Measurements from ENCODE around the gene SHOC2.

SHOC2 gene

DNA sequence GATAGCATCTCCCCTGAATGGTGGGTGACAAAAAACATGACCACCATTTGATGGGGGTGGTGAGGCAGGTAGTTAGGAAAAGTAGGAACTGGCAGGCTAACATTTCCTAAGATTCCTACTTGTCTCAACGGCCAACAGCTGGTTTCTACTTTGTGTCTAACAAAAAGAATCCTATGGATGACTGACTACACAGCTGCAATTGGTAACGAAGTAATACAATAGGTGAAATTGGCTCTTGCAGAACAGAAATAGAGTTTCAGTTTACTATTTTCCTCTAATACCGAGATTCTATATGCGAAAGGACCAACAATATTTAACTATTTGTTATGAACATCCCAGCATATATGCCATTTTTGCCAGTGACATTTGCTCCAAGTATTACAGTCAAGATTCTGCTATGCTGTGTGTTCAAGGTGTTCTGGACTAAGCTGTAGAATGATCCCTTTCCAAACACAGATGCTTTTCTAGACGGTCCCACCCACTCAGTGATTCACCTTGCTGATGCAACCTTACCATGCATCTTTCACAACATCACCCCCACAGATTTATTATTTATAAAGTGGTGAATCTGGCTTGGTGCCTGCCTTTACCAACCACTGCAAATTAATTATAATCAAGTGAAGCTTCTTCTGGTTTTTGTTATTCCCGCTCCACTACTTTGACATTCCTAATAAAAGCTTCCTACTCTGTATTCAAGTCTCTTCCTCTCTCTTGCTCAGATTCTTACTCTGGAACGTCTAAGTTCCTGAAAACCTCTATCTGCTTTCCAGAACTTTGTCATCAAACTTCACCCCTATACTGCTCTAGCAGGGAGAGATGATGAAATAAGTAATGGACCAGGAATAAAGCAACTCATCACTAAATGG, 17.2 kb upstream of the SHOC2 start:
- Histone ChIP-seq H3K79me2 (ENCODE audit: control insufficient read depth, insufficient read depth, low read length, poor library complexity) (no peaks in the 10 kb centered on the region), H3K27me3 (ENCODE audit: insufficient read depth, low read length) (no peaks in the 10 kb centered on the region), H3K4me2 (ENCODE audit: low read length) (no peak overlapping the region), H3K14ac (ENCODE audit: low read length) (no peak overlapping the region), H2BK5ac (ENCODE audit: low read depth, low read length, poor library complexity) (no peak overlapping the region), H4K91ac (ENCODE audit: low read depth, low read length) (no peak overlapping the region), H3K23ac (ENCODE audit: low read length) (no peak overlapping the region), H3K36me3 (ENCODE audit: control insufficient read depth in 1 of 2, insufficient read depth in 2 of 2, low read length in 2 of 2) (peaks cover 3 to 4% of the 10 kb centered on the region in 2 experiments), H3K4me3 (ENCODE audit: low read depth, low read length) (no peak overlapping the region), H2AFZ (ENCODE audit: insufficient read depth, low read length, poor library complexity) (no peak overlapping the region), H3K4ac (ENCODE audit: low read depth, low read length) (no peak overlapping the region), H3K27ac (ENCODE audit: low read depth, low read length) (no peak overlapping the region), H3K18ac (ENCODE audit: low read length) (no peak overlapping the region), H2BK12ac (ENCODE audit: low read length) (no peak overlapping the region), H2AK5ac (ENCODE audit: low read length) (no peak overlapping the region), H4K8ac (ENCODE audit: low read depth, low read length) (no peak overlapping the region), H2BK120ac (ENCODE audit: insufficient read depth, low read length, poor library complexity) (no peak overlapping the region), H4K12ac (ENCODE audit: low read depth, low read length) (no peak overlapping the region), H3K9ac (ENCODE audit: low read length) (no peak overlapping the region), H3K4me1 (ENCODE audit: control insufficient read depth in 1 of 2, insufficient read depth in 2 of 2, low read length in 2 of 2) (no peaks in the 10 kb centered on the region), H3K79me1 (ENCODE audit: low read length) (no peaks in the 10 kb centered on the region), H3K9me3 (ENCODE audit: insufficient read depth, low read depth, low read length) (no peaks in the 10 kb centered on the region)
- WGBS (ENCODE audit: extremely low coverage, insufficient coverage, insufficient read length): no CpG with 5 or more reads among the region's 7 CpGs
- peak; percentile 56 to 72 for DNase-seq

DNA sequence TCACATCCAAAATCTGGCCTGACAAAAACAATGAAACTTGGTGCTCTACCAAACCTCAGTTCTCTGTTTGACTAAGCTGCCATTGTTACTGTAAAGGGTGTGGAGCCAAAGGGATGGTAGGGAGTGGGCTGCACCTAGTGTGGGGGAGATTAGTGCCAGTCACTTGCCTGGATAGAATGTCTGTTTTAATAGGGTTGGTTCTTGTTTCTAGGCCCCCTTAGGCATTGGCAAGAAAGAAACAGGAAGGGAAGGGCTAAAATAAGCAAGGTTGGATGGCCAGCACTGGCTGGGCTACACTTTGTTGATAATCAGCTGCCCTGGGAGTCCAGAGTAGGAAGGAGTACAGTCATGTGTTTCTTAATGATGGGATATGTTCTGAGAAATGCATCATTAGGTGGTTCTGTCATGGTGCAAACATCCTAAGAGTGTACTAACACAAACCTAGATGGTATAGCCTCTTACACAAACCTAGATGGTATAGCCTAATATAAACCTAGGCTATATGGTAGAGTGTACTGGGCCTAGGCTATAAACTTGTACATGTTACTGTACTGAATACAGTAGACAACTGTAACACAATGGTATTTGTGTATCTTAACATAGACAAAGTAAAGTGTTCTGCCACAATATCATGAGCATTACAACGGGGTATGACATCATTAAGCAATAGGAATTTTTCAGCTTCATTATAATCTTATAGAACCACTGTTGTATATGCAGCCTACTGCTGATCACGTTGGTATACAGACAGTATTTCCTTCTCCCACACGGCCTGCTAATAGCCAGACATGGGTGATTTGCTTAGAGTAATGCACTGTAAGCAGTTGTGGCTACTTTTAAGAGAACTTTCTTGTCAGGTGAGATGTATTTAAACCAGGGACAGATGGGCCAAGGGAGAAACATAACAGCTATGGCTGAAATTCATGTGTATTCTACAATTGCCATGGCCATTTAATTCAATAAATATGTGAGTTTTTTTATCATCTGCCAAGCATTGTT, 15.8 kb upstream of the SHOC2 start:
- H3K79me2 ChIP-seq (ENCODE audit: control insufficient read depth, insufficient read depth, low read length, poor library complexity): no peaks in the 10 kb centered on the region
- H3K27ac ChIP-seq (ENCODE audit: low read depth, low read length): no peak overlapping the region
- no peak overlapping the region for H4K8ac ChIP-seq (ENCODE audit: low read depth, low read length)
- no peak overlapping the region for H3K9ac ChIP-seq (ENCODE audit: low read length)
- H2AK5ac ChIP-seq (ENCODE audit: low read length): no peak overlapping the region
- H3K4ac ChIP-seq (ENCODE audit: low read depth, low read length): no peak overlapping the region
- H3K79me1 ChIP-seq (ENCODE audit: low read length): no peaks in the 10 kb centered on the region
- H3K18ac ChIP-seq (ENCODE audit: low read length): no peak overlapping the region
- no CpG with 5 or more reads among the region's 3 CpGs for WGBS (ENCODE audit: extremely low coverage, insufficient coverage, insufficient read length)
- H3K36me3 ChIP-seq (ENCODE audit: control insufficient read depth in 1 of 2, insufficient read depth in 2 of 2, low read length in 2 of 2): peaks cover 2 to 3% of the 10 kb centered on the region in 2 experiments
- H4K12ac ChIP-seq (ENCODE audit: low read depth, low read length): no peak overlapping the region
- DNase-seq: peak in 1 of 2 donors; percentile 51
- H3K4me1 ChIP-seq (ENCODE audit: control insufficient read depth in 1 of 2, insufficient read depth in 2 of 2, low read length in 2 of 2): no peaks in the 10 kb centered on the region
- H3K14ac ChIP-seq (ENCODE audit: low read length): no peak overlapping the region
- H3K27me3 ChIP-seq (ENCODE audit: insufficient read depth, low read length): no peaks in the 10 kb centered on the region
- peak overlapping the region; percentile 17 for H3K23ac ChIP-seq (ENCODE audit: low read length)
- H2BK120ac ChIP-seq (ENCODE audit: insufficient read depth, low read length, poor library complexity): no peak overlapping the region
- H3K4me3 ChIP-seq (ENCODE audit: low read depth, low read length): no peak overlapping the region
- H2BK5ac ChIP-seq (ENCODE audit: low read depth, low read length, poor library complexity): no peak overlapping the region
- H3K4me2 ChIP-seq (ENCODE audit: low read length): no peak overlapping the region
- no peak overlapping the region for H2AFZ ChIP-seq (ENCODE audit: insufficient read depth, low read length, poor library complexity)
- no peaks in the 10 kb centered on the region for H3K9me3 ChIP-seq (ENCODE audit: insufficient read depth, low read depth, low read length)
- H4K91ac ChIP-seq (ENCODE audit: low read depth, low read length): no peak overlapping the region
- peak overlapping the region; percentile 61 for H2BK12ac ChIP-seq (ENCODE audit: low read length)

DNA sequence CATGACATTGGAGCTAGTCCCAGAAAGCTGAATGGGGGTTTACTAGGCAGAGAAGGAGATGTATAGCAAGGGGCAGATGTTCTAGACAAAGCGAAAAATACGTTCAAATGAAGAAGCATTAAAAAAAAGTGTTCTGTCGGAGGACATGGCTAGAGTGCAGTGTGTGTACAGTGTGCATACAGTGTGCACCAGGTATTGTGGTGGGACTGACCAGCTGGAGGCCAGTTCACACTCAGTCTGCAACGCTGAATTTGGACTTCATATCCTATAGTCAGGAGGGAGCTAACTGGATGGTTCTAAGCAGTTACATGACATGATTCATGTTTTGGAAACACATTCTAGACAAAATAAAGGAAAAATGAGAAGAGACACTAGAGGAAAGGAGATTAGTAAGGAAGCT, 9.3 kb upstream of the SHOC2 start:
- Histone ChIP-seq H3K4me3 (ENCODE audit: low read depth, low read length) (no peak overlapping the region), H2BK5ac (ENCODE audit: low read depth, low read length, poor library complexity) (no peak overlapping the region), H2BK120ac (ENCODE audit: insufficient read depth, low read length, poor library complexity) (no peak overlapping the region), H3K27me3 (ENCODE audit: insufficient read depth, low read length) (no peaks in the 10 kb centered on the region), H2AFZ (ENCODE audit: insufficient read depth, low read length, poor library complexity) (no peak overlapping the region), H3K79me2 (ENCODE audit: control insufficient read depth, insufficient read depth, low read length, poor library complexity) (no peaks in the 10 kb centered on the region), H2BK12ac (ENCODE audit: low read length) (no peak overlapping the region), H3K4ac (ENCODE audit: low read depth, low read length) (no peak overlapping the region), H3K27ac (ENCODE audit: low read depth, low read length) (no peak overlapping the region), H2AK5ac (ENCODE audit: low read length) (no peak overlapping the region), H3K14ac (ENCODE audit: low read length) (no peak overlapping the region), H4K91ac (ENCODE audit: low read depth, low read length) (no peak overlapping the region), H3K9me3 (ENCODE audit: insufficient read depth, low read depth, low read length) (no peaks in the 10 kb centered on the region), H3K4me2 (ENCODE audit: low read length) (no peak overlapping the region), H3K79me1 (ENCODE audit: low read length) (no peaks in the 10 kb centered on the region), H4K12ac (ENCODE audit: low read depth, low read length) (no peak overlapping the region), H3K18ac (ENCODE audit: low read length) (no peak overlapping the region), H4K8ac (ENCODE audit: low read depth, low read length) (no peak overlapping the region), H3K9ac (ENCODE audit: low read length) (no peak overlapping the region), H3K4me1 (ENCODE audit: control insufficient read depth in 1 of 2, insufficient read depth in 2 of 2, low read length in 2 of 2) (no peaks in the 10 kb centered on the region), H3K36me3 (ENCODE audit: control insufficient read depth in 1 of 2, insufficient read depth in 2 of 2, low read length in 2 of 2) (no peaks in the 10 kb centered on the region), H3K23ac (ENCODE audit: low read length) (no peak overlapping the region)
- no CpG with 5 or more reads among the region's 4 CpGs for WGBS (ENCODE audit: extremely low coverage, insufficient coverage, insufficient read length)
- no peak for DNase-seq

DNA sequence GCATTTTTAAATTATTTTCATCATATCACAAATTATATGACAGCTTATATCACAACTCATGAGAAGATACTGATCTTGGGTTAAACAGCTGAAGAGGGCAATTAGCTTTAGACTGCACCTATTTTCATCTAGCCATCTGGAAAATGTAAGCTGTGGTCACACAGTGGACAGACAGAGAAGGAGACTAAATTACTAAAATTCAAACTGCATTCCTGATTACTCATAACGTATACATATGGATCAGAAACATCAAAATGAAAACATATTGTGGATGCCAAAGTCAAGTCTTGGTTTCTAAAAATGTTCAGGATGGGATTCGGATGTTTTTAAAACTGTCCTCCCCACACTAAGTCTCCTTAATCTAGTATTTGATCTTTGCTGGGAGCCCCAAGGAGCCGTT, 7.0 kb upstream of the SHOC2 start:
- Histone ChIP-seq H2AFZ (ENCODE audit: insufficient read depth, low read length, poor library complexity) (no peak overlapping the region), H3K27me3 (ENCODE audit: insufficient read depth, low read length) (no peaks in the 10 kb centered on the region), H3K9ac (ENCODE audit: low read length) (no peak overlapping the region), H3K4me3 (ENCODE audit: low read depth, low read length) (no peak overlapping the region), H4K8ac (ENCODE audit: low read depth, low read length) (no peak overlapping the region), H3K36me3 (ENCODE audit: control insufficient read depth in 1 of 2, insufficient read depth in 2 of 2, low read length in 2 of 2) (peaks cover 0 to 2% of the 10 kb centered on the region in 2 experiments), H3K27ac (ENCODE audit: low read depth, low read length) (no peak overlapping the region), H2BK120ac (ENCODE audit: insufficient read depth, low read length, poor library complexity) (no peak overlapping the region), H3K23ac (ENCODE audit: low read length) (no peak overlapping the region), H3K79me1 (ENCODE audit: low read length) (no peaks in the 10 kb centered on the region), H4K12ac (ENCODE audit: low read depth, low read length) (no peak overlapping the region), H3K18ac (ENCODE audit: low read length) (no peak overlapping the region), H3K4me2 (ENCODE audit: low read length) (no peak overlapping the region), H4K91ac (ENCODE audit: low read depth, low read length) (no peak overlapping the region), H2BK5ac (ENCODE audit: low read depth, low read length, poor library complexity) (no peak overlapping the region), H3K4me1 (ENCODE audit: control insufficient read depth in 1 of 2, insufficient read depth in 2 of 2, low read length in 2 of 2) (no peaks in the 10 kb centered on the region), H3K4ac (ENCODE audit: low read depth, low read length) (no peak overlapping the region), H2AK5ac (ENCODE audit: low read length) (no peak overlapping the region), H3K9me3 (ENCODE audit: insufficient read depth, low read depth, low read length) (no peaks in the 10 kb centered on the region), H2BK12ac (ENCODE audit: low read length) (no peak overlapping the region), H3K14ac (ENCODE audit: low read length) (no peak overlapping the region), H3K79me2 (ENCODE audit: control insufficient read depth, insufficient read depth, low read length, poor library complexity) (no peaks in the 10 kb centered on the region)
- no CpG with 5 or more reads among the region's 3 CpGs for WGBS (ENCODE audit: extremely low coverage, insufficient coverage, insufficient read length)
- DNase-seq: peak in 1 of 2 donors; percentile 71
